Body of pancreas (tissue), 4 donors: ENCODE data around the gene OR2V1.

Experiments used
- CTCF ChIP-seq, 7 experiments: fragments of 450-650 bp in 4 of 7; fragments of 200-600 bp in 3 of 7; sonication (generic) in 3 of 7; IDR thresholded peaks; one replicate each; pipeline ENCODE4 v1.5.1; 2016 to 2019; ENCODE audit warnings: antibody characterized with exemption in 7 of 7
- POLR2A ChIP-seq, 3 donors: fragments of 450-650 bp; IDR thresholded peaks; one replicate each; pipeline ENCODE4 v1.6.1; 2016; ENCODE audit warnings: antibody characterized with exemption in 3 of 3, mild to moderate bottlenecking in 2 of 3

DNA sequence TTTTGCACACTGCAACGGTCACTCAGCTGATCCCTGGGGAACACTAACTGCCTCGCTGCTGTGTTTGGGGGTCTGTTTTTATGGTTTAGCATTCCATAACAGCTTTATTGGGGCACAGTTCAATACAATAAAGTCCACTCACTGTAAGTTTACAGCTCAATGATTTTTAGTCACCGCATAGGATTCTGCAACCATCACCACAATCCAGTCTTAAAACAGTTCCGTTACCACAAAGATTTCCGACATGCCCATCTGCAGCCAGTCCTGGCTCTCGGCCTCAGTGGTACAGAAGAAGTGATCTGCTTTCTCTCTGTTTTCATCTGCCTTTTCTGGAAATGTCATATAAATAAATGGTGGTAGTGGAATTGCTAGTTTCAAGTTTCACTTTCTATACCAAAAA is 40.0 kb upstream of the OR2V1 start:
- no peak for TF ChIP-seq POLR2A (IDR thresholded peaks at IDR 0.05)
- no peak for TF ChIP-seq CTCF (IDR thresholded peaks at IDR 0.05)
